Breast epithelium (tissue), 3 donors: ENCODE data around the gene NPIPB2.

ENCODE experiments used
- CTCF ChIP-seq, 3 donors: fragments of 450-650 bp; IDR thresholded peaks; one replicate each; pipeline ENCODE4 v1.5.1; 2016 to 2017; ENCODE audit warnings: antibody characterized with exemption in 3 of 3, mild to moderate bottlenecking in 3 of 3, moderate library complexity in 3 of 3
- POLR2AphosphoS5 ChIP-seq, 3 donors: sonication (generic); formaldehyde crosslinking; IDR thresholded peaks; one replicate each; pipeline ENCODE4 v1.6.1; 2017; ENCODE audit warnings: antibody characterized with exemption in 3 of 3

GRCh38 chr16:11967195-11967911 lies 25.5 kb upstream of the NPIPB2 start:
- no peak for TF ChIP-seq CTCF (IDR thresholded peaks at IDR 0.05)
- TF ChIP-seq POLR2AphosphoS5 (IDR thresholded peaks at IDR 0.05) = no peak
